OCI-M2 (cell line): Measurements from ENCODE around the gene BAIAP3.

Source experiments
- DNase-seq: peaks from one replicate; lab custom pipeline; 2025; ENCODE audit not compliant: unreplicated experiment; lab: John Stamatoyannopoulos, UW

BAIAP3 gene

GRCh38 chr16:1298406-1298805 is 35.0 kb upstream of the BAIAP3 start:
- no peak for DNase-seq

GRCh38 chr16:1299012-1299867 is 34.2 kb upstream of the BAIAP3 start:
- DNase-seq, result no peak

GRCh38 chr16:1299868-1300203 is 33.6 kb upstream of the BAIAP3 start:
- no peak for DNase-seq

GRCh38 chr16:1300664-1301476 is 32.6 kb upstream of the BAIAP3 start:
- DNase-seq, result no peak

- DNase-seq, result no peak
These were observed 31.9 kb upstream of the BAIAP3 start for GRCh38 chr16:1301562-1301961.

GRCh38 chr16:1305823-1306222 is 27.6 kb upstream of the BAIAP3 start:
- no peak for DNase-seq

GRCh38 chr16:1306334-1306733 is 27.1 kb upstream of the BAIAP3 start:
- no peak for DNase-seq

- DNase-seq, result no peak
These were observed 25.1 kb upstream of the BAIAP3 start for GRCh38 chr16:1308036-1308976.

GRCh38 chr16:1308977-1309885 is 24.2 kb upstream of the BAIAP3 start, which contains the start of gene UBE2I:
UBE2I (plus strand) TSS chr16:1309636; CDS start chr16:1314031, 4,395 bp downstream.
- DNase-seq, result peak; percentile 91

- no peak for DNase-seq
These were observed 23.3 kb upstream of the BAIAP3 start for GRCh38 chr16:1309888-1310831.

- DNase-seq, result no peak
These were observed 22.6 kb upstream of the BAIAP3 start for GRCh38 chr16:1310832-1311200.

- DNase-seq, result no peak
These were observed 22.2 kb upstream of the BAIAP3 start for GRCh38 chr16:1311212-1311737.

- no peak for DNase-seq
These were observed 21.5 kb upstream of the BAIAP3 start for GRCh38 chr16:1311738-1312466.

GRCh38 chr16:1312467-1312816 is 21.0 kb upstream of the BAIAP3 start:
- no peak for DNase-seq

GRCh38 chr16:1312903-1313302 is 20.5 kb upstream of the BAIAP3 start:
- DNase-seq, result no peak

- DNase-seq, result no peak
These were observed 19.6 kb upstream of the BAIAP3 start for GRCh38 chr16:1313721-1314369.

GRCh38 chr16:1314399-1315068 is 18.9 kb upstream of the BAIAP3 start:
- DNase-seq, result no peak
